Measurements from ENCODE around the gene TOPBP1.

DNA sequence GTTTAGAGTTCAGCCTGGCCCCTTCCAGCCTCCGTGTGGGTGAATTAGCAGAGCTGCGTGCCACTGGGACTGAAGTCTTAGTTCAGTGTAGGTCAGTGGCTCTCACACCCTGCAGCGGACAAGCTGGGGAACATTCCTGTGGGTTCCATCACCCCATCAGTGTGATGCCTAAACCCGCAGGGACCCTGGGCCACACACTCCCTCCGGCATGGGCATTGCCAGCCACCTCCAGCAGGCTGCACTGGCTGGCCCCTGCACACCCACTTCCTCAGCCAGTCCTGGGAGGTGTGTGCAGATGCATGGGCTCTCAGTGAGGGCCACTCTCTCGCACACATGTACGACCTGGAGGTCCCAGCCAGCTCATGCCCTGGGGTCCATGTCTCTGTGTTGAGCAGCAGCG is 32.1 kb upstream of the TOPBP1 start:
- TF ChIP-seq, protein P1, sequence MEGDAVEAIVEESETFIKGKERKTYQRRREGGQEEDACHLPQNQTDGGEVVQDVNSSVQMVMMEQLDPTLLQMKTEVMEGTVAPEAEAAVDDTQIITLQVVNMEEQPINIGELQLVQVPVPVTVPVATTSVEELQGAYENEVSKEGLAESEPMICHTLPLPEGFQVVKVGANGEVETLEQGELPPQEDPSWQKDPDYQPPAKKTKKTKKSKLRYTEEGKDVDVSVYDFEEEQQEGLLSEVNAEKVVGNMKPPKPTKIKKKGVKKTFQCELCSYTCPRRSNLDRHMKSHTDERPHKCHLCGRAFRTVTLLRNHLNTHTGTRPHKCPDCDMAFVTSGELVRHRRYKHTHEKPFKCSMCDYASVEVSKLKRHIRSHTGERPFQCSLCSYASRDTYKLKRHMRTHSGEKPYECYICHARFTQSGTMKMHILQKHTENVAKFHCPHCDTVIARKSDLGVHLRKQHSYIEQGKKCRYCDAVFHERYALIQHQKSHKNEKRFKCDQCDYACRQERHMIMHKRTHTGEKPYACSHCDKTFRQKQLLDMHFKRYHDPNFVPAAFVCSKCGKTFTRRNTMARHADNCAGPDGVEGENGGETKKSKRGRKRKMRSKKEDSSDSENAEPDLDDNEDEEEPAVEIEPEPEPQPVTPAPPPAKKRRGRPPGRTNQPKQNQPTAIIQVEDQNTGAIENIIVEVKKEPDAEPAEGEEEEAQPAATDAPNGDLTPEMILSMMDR (IDR thresholded peaks at IDR 0.05), result no peak
- TF ChIP-seq POLR2A (IDR thresholded peaks at IDR 0.05), result no peak
- no peak for TF ChIP-seq POLR2AphosphoS5 (IDR thresholded peaks at IDR 0.05)
